CD8-positive, alpha-beta memory T cell (primary cell): ENCODE results near the gene PSKH1. TPM values are rescaled to one million over a fixed set of nuclear protein-coding genes. Genes with fewer than 3 reads are reported as not detected.

Experiments
- CTCF ChIA-PET: fragments of 350-600 bp; sonication (Branson Sonifier 250); formaldehyde crosslinking; loops from one replicate; lab custom pipeline; 2021; ENCODE audit warnings: antibody characterized with exemption; lab: Charles Lee
- POLR2A ChIA-PET: fragments of 350-600 bp; sonication (Branson Sonifier 250); formaldehyde crosslinking; loops from one replicate; lab custom pipeline; 2021; ENCODE audit warnings: antibody characterized with exemption; lab: Charles Lee
- DNase-seq, 5 donors: peaks; one replicate each; pipeline versions ENCODE4 v3.0.0 to v3.0.0-alpha.2; 2020 to 2022; ENCODE audit warnings: mixed read lengths in 1 of 5
- H3K27ac ChIP-seq: one replicate; pipeline ENCODE4 v1.7.0; 2013; ENCODE audit warnings: low read depth, mild to moderate bottlenecking, low read length, moderate library complexity
- H3K27me3 ChIP-seq: 2 replicates; pipeline ENCODE4 v1.7.0; 2013; ENCODE audit warnings: low read length, mild to moderate bottlenecking; ENCODE audit not compliant: insufficient read depth, poor library complexity, severe bottlenecking
- H3K36me3 ChIP-seq: 2 replicates; pipeline ENCODE4 v1.7.0; 2013; ENCODE audit warnings: mild to moderate bottlenecking, low read length, moderate library complexity; ENCODE audit not compliant: insufficient read depth
- H3K4me1 ChIP-seq: 2 replicates; pipeline ENCODE4 v1.7.0; 2013; ENCODE audit warnings: mild to moderate bottlenecking, low read length, moderate library complexity; ENCODE audit not compliant: insufficient read depth
- H3K4me3 ChIP-seq: 2 replicates; pipeline ENCODE4 v1.7.0; 2013; ENCODE audit warnings: mild to moderate bottlenecking, low read length
- H3K9me3 ChIP-seq: 2 replicates; pipeline ENCODE4 v1.7.0; 2013; ENCODE audit warnings: mild to moderate bottlenecking, low read length
- H3K27ac Mint-ChIP-seq, 8 donors: one replicate each; pipeline ENCODE4 v1.8.0; 2020 to 2021; ENCODE audit warnings: mixed read lengths in 8 of 8, mild to moderate bottlenecking in 6 of 8, inconsistent platforms in 3 of 8, moderate library complexity in 3 of 8
- H3K27me3 Mint-ChIP-seq, 2 donors: one replicate each; pipeline ENCODE4 v1.8.0; 2020 to 2021; ENCODE audit warnings: mixed read lengths in 2 of 2, mild to moderate bottlenecking in 1 of 2, moderate library complexity in 1 of 2
- H3K36me3 Mint-ChIP-seq, 3 donors: one replicate each; pipeline ENCODE4 v1.8.0; 2020 to 2021; ENCODE audit warnings: mixed read lengths in 3 of 3, inconsistent platforms in 1 of 3, mild to moderate bottlenecking in 1 of 3
- H3K4me1 Mint-ChIP-seq, 3 donors: one replicate each; pipeline ENCODE4 v1.8.0; 2020 to 2021; ENCODE audit warnings: mixed read lengths in 3 of 3, inconsistent platforms in 1 of 3, mild to moderate bottlenecking in 1 of 3
- H3K4me3 Mint-ChIP-seq, 7 donors: one replicate each; pipeline ENCODE4 v1.8.0; 2020 to 2021; ENCODE audit warnings: mixed read lengths in 7 of 7, mild to moderate bottlenecking in 6 of 7, moderate library complexity in 4 of 7, inconsistent platforms in 2 of 7
- H3K9me3 Mint-ChIP-seq, 5 donors: one replicate each; pipeline ENCODE4 v1.8.0; 2020 to 2022; ENCODE audit warnings: mixed read lengths in 5 of 5, mild to moderate bottlenecking in 3 of 5, moderate library complexity in 2 of 5, inconsistent platforms in 1 of 5
- polyA plus RNA-seq: library from polyadenylated mRNA; unstranded; fragments of 300-500 nt; fragmentation: Illumina TruSeq; gene quantifications from one replicate; pipeline ENCODE4 v1.2.3, GENCODE V29; 2021
- total RNA-seq, 2 experiments: library from RNA; stranded (reverse); gene quantifications; one replicate each; pipeline ENCODE4 v1.2.3, GENCODE V29; 2021

Gene PSKH1
- 10 to 100 TPM; 13.6 to 14.5 TPM for total RNA-seq
- 27.0 TPM for polyA plus RNA-seq

DNA sequence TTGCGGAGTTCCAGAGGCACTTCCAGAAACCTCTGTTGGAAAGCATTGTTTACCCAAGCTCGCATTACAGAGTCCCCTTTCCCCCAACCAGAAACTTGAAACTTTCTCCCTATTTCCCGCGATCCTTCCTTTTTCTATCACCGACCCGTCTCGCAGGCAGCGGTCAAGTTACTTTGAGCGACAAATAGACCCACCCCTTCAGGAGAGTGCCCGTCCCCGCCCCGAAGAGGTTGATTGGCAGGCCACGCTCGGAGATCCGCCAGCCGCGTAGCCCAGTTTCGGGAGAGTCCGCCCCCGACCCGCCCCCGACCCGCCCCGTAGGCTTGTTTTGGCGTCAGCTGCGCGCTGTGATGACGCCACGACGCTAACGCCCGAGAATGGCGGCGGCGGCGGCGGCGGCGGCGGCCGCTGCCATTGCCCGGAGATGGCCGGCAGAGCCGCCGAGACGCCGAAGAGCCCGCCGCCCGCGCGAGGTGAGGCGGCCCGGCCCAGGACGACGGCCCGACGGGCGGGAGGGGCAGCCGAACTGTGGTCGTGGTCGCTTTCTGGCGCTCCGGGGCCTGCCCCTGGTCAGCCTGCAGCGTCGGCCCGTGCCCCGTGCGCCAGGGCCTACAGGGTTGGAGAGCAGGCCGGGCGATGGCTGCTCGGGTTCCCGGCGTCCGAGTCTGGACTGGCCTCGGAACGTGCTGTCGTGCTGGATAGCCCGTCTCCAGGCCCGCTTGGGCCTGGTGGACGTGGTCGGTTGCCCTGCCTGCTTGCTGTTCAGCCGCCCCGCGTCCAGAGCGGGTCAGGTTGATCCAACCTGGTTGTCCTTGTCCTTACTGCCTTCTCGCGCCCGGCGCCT lies at the start of gene PSKH1:
Gene PSKH1, plus strand, starts transcription at position 356 of the 844 bp plus-strand sequence. CDS start 15,496 bp downstream, outside the sequence.
- Histone ChIP-seq H3K27me3 (no peaks in the 10 kb centered on the region), H3K27ac (peak within 1 kb of the TSS; percentile 91), H3K36me3 (no peaks in the 10 kb centered on the region), H3K4me3 (peak within 1 kb of the TSS; percentile 92), H3K4me1 (peaks cover 20% of the 10 kb centered on the region), H3K9me3 (no peaks in the 10 kb centered on the region)
- Mint-ChIP-seq H3K27me3 (no peaks in the 10 kb centered on the region), H3K9me3 (no peaks in the 10 kb centered on the region), H3K4me1 (peaks cover 28 to 47% (median 38%) of the 10 kb centered on the region in 3 donors), H3K27ac (peak within 1 kb of the TSS; percentile 96 to 99 (median 98)), H3K36me3 (peaks cover 0 to 5% (median 0%) of the 10 kb centered on the region in 3 donors), H3K4me3 (peak within 1 kb of the TSS; percentile 87 to 100 (median 94))
- ChIA-PET POLR2A (interaction anchor here (0.5 to 0.7 kb wide), 4 partner anchors 21 to 74 kb away, joined by 3 to 4 read pairs (median 4); no protein-coding TSS in a partner anchor), CTCF (interaction anchor here (1.0 to 3.3 kb wide), 5 partner anchors 9 to 76 kb away, joined by 3 to 12 read pairs (median 4); partner anchors contain the start of gene NRN1L)
- DNase-seq: peak; percentile 85 to 94 (median 93)

DNA sequence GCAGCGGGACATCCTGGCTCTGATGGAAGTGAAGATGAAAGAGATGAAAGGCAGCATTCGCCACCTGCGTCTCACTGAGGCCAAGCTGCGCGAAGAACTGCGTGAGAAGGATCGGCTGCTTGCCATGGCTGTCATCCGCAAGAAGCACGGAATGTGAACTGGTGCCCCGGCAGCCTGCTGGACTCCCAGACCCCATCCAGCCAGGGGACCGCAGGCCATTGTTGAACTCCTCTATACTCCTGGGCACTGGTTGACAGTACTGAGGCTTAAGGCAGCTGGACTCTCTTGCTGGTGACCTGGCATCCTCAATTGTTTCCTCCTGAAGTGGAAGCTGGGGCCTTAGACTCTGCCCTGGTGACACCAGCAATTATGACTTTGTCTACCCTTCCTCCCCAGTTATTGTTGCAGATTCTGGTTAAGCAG lies 49.7 kb upstream of the PSKH1 start:
- H3K4me1 Mint-ChIP-seq: peaks cover 40 to 52% (median 50%) of the 10 kb centered on the region in 3 donors
- Histone ChIP-seq H3K27ac (peak overlapping the region; percentile 54), H3K4me3 (peak overlapping the region; percentile 99), H3K4me1 (peaks cover 52% of the 10 kb centered on the region), H3K9me3 (no peaks in the 10 kb centered on the region), H3K36me3 (no peaks in the 10 kb centered on the region), H3K27me3 (no peaks in the 10 kb centered on the region)
- POLR2A ChIA-PET: interaction anchor here (0.9 to 2.1 kb wide), 5 partner anchors 26 to 280 kb away, joined by 4 to 12 read pairs (median 5); partner anchors contain the start of genes EDC4, PSMB10, RANBP10 and TSNAXIP1
- no peak for DNase-seq
- peak overlapping the region; percentile 91 to 99 (median 96) for H3K27ac Mint-ChIP-seq
- no peaks in the 10 kb centered on the region for H3K27me3 Mint-ChIP-seq
- peak overlapping the region; percentile 90 to 98 (median 94) for H3K4me3 Mint-ChIP-seq
- CTCF ChIA-PET: interaction anchor here (0.8 to 1.7 kb wide), 5 partner anchors 9 to 72 kb away, joined by 3 to 7 read pairs (median 3); no protein-coding TSS in a partner anchor
- no peaks in the 10 kb centered on the region for H3K9me3 Mint-ChIP-seq
- peaks cover 0 to 24% (median 0%) of the 10 kb centered on the region in 3 donors for H3K36me3 Mint-ChIP-seq

DNA sequence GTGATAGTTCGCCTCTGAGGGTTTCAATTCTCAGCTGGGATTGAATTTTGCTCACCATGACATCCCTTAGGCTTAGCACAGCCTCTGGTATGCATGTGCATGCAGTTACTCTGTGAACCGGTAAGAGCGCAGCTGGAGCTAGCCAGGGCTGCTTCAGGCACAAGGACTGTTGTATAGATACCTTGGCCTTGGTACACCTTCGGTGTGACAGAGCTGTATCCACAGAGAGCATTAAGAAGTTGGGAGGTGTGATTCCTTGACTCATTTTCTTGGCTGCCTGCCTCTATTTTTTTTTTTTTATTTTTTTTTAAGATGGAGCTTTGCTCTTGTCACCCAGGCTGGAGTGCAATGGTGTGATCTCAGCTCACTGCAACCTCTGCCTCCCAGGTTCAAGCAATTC lies 48.6 kb upstream of the PSKH1 start:
- Mint-ChIP-seq H3K27me3 (no peaks in the 10 kb centered on the region), H3K4me3 (peak overlapping the region; percentile 57 to 98 (median 87)), H3K27ac (peak overlapping the region; percentile 23 to 99 (median 86)), H3K4me1 (peaks cover 43 to 58% (median 57%) of the 10 kb centered on the region in 3 donors), H3K36me3 (peaks cover 0 to 24% (median 0%) of the 10 kb centered on the region in 3 donors), H3K9me3 (no peaks in the 10 kb centered on the region)
- no peak for DNase-seq
- Histone ChIP-seq H3K4me1 (peaks cover 58% of the 10 kb centered on the region), H3K36me3 (no peaks in the 10 kb centered on the region), H3K9me3 (no peaks in the 10 kb centered on the region), H3K27ac (no peak overlapping the region), H3K4me3 (peak overlapping the region; percentile 46), H3K27me3 (no peaks in the 10 kb centered on the region)
- POLR2A ChIA-PET: interaction anchor here (1.0 to 3.1 kb wide), 5 partner anchors 11 to 91 kb away, joined by 3 to 12 read pairs (median 5); partner anchors contain the start of genes EDC4, PSMB10, RANBP10 and TSNAXIP1
- CTCF ChIA-PET: interaction anchor here (0.8 to 3.2 kb wide), 7 partner anchors 10 to 323 kb away, joined by 3 to 23 read pairs (median 6); partner anchors contain the start of genes RANBP10 and TSNAXIP1

GRCh38 chr16:67845291-67846062 lies 47.6 kb upstream of the PSKH1 start:
- Mint-ChIP-seq H3K9me3 (peaks cover 0 to 2% (median 0%) of the 10 kb centered on the region in 5 donors), H3K4me1 (peaks cover 43 to 58% (median 57%) of the 10 kb centered on the region in 3 donors), H3K36me3 (peaks cover 0 to 26% (median 0%) of the 10 kb centered on the region in 3 donors), H3K27me3 (no peaks in the 10 kb centered on the region), H3K27ac (peak overlapping the region; percentile 48 to 99 (median 94)), H3K4me3 (peak overlapping the region; percentile 85 to 98 (median 87))
- peak overlapping the region; percentile 92 for H3K4me3 ChIP-seq
- peak overlapping the region; percentile 82 for H3K27ac ChIP-seq
- DNase-seq: no peak
- no peaks in the 10 kb centered on the region for H3K9me3 ChIP-seq
- POLR2A ChIA-PET: interaction anchor here (0.5 to 3.1 kb wide), 5 partner anchors 10 to 90 kb away, joined by 3 to 12 read pairs (median 4); partner anchors contain the start of genes RANBP10 and TSNAXIP1
- CTCF ChIA-PET: interaction anchor here (0.6 to 3.2 kb wide), 7 partner anchors 26 to 324 kb away, joined by 3 to 23 read pairs (median 3); no protein-coding TSS in a partner anchor
- peaks cover 58% of the 10 kb centered on the region for H3K4me1 ChIP-seq
- H3K36me3 ChIP-seq: no peaks in the 10 kb centered on the region
- H3K27me3 ChIP-seq: no peaks in the 10 kb centered on the region

DNA sequence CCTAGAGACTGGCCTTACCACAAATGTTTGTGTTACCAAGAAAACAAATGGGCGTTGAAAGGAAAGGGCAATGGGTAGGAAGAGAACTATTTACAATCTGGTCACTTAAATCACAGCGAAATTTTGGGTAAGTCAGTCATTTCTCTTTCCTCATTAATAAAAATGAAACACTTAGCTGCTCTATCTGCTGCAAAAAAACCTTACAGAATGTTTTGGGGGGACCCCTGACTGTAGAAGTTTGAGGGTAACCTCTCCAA lies 47.1 kb upstream of the PSKH1 start:
- no peaks in the 10 kb centered on the region for H3K27me3 ChIP-seq
- peak overlapping the region; percentile 82 for H3K27ac ChIP-seq
- no peaks in the 10 kb centered on the region for H3K27me3 Mint-ChIP-seq
- H3K4me1 ChIP-seq: peaks cover 58% of the 10 kb centered on the region
- no peaks in the 10 kb centered on the region for H3K9me3 ChIP-seq
- H3K4me3 ChIP-seq: peak overlapping the region; percentile 92
- peaks cover 43 to 60% (median 57%) of the 10 kb centered on the region in 3 donors for H3K4me1 Mint-ChIP-seq
- no peak for DNase-seq
- no peaks in the 10 kb centered on the region for H3K36me3 ChIP-seq
- H3K9me3 Mint-ChIP-seq: peaks cover 0 to 2% (median 0%) of the 10 kb centered on the region in 5 donors
- CTCF ChIA-PET: interaction anchor here (0.6 to 3.2 kb wide), 4 partner anchors 12 to 93 kb away, joined by 3 to 23 read pairs (median 4); no protein-coding TSS in a partner anchor
- POLR2A ChIA-PET: interaction anchor here (0.5 to 3.1 kb wide), 4 partner anchors 9 to 89 kb away, joined by 4 to 12 read pairs (median 6); partner anchors contain the start of genes RANBP10 and TSNAXIP1
- peak overlapping the region; percentile 48 to 99 (median 94) for H3K27ac Mint-ChIP-seq
- H3K4me3 Mint-ChIP-seq: peak overlapping the region; percentile 85 to 98 (median 87)
- peaks cover 0 to 26% (median 0%) of the 10 kb centered on the region in 3 donors for H3K36me3 Mint-ChIP-seq

DNA sequence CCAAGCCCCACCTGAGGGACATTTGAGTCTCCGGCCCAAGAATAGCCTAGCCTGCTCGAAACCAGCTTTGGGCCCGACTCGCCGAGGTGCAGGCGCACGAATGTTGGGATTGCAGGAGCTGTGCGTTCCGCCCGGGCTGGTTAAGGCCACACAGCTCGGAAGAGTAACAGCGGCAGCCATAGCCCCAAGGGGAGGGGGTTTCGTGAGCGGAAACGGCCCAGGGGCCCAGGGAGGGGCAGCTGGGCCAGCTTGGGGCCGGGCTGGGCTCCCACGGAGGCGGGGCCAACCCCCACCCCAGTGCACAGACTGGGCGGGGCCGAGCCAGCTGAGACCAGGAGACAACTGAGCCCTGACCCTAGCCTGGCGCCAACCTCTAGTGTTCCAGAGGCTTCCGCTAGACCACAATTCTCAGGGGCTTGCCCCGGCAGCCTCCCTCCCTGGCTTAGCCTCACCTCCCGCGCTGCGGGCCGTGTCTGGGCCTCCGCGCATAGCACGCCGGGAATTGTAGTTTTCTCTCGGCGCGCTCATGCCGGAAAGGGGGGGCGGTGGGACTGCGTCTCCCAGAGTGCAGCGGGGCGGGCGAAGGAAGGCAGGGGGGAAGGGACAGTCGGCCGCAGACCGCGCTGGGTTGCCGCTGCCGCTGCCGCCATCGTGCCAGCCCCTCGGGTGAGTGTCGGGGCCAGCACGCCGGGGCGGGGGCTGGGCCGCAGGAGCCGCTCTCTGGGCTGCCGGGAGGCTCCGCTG lies 46.6 kb upstream of the PSKH1 start, which contains the start of gene NUTF2:
Gene NUTF2, plus strand, starts transcription at position 614 of the 744 bp plus-strand sequence. CDS start 18,198 bp downstream, outside the sequence.
- Mint-ChIP-seq H3K4me3 (peak within 1 kb of the TSS; percentile 87 to 98 (median 87)), H3K9me3 (peaks cover 0 to 2% (median 0%) of the 10 kb centered on the region in 5 donors), H3K36me3 (peaks cover 0 to 26% (median 0%) of the 10 kb centered on the region in 3 donors), H3K27me3 (no peaks in the 10 kb centered on the region), H3K27ac (peak within 1 kb of the TSS; percentile 57 to 99 (median 94)), H3K4me1 (peaks cover 42 to 63% (median 54%) of the 10 kb centered on the region in 3 donors)
- DNase-seq: peak; percentile 91 to 96 (median 94)
- CTCF ChIA-PET: interaction anchor here (0.6 to 3.2 kb wide), 4 partner anchors 13 to 93 kb away, joined by 3 to 23 read pairs (median 4); no protein-coding TSS in a partner anchor
- Histone ChIP-seq H3K4me1 (peaks cover 55% of the 10 kb centered on the region), H3K9me3 (no peaks in the 10 kb centered on the region), H3K36me3 (no peaks in the 10 kb centered on the region), H3K4me3 (peak within 1 kb of the TSS; percentile 92), H3K27me3 (no peaks in the 10 kb centered on the region), H3K27ac (peak within 1 kb of the TSS; percentile 82)
- POLR2A ChIA-PET: interaction anchor here (0.5 to 3.1 kb wide), 4 partner anchors 9 to 89 kb away, joined by 4 to 12 read pairs (median 6); partner anchors contain the start of genes RANBP10 and TSNAXIP1
